NCI-H510A (cell line): ENCODE results near the gene HMGCL.
"Not testable (repeated sequence)": the region's sequence is repeated elsewhere in the genome, so short reads cannot be mapped to it uniquely, and the experiment has no call there.

Experiments
- DNase-seq: peaks from one replicate; lab custom pipeline; 2025; lab: John Stamatoyannopoulos, UW

The HMGCL gene

DNA sequence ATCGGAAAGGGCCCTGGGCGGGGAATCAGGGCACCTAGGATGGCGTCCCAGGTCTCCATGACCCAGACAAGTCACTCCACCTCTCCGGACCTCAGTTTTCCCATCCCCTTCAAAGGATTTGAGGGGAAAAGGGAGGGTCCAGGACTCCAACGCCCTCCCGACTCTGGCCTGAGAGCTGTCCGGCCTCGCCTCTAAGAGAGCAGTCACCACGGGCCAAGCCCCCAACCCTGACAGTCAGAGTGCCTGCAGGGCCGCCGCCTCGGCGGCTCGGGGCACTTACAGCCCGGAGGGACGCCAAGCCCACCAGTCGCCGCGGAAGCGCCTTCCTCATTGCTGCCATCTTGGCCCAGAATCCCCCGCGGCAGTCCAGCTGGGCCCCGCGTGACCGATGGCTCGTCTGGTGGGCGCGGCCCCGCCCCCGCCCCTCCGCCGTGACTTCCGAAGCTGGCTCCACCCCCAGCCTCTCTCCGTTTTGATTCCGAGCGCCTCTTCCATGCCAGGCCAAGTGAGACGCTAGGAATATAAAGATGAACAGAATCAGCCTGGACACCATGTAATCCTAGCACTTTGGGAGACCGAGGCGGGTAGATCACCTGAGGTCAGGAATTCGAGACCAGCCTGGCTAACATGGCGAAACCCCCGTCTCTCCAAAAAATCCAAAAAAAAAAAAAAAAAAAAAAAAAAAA is at the start of gene HMGCL:
TSS of gene HMGCL (minus strand) at position 354 of the 686 bp plus-strand sequence. CDS start at position 340, 14 bp downstream.
- DNase-seq = peak; percentile 89

DNA sequence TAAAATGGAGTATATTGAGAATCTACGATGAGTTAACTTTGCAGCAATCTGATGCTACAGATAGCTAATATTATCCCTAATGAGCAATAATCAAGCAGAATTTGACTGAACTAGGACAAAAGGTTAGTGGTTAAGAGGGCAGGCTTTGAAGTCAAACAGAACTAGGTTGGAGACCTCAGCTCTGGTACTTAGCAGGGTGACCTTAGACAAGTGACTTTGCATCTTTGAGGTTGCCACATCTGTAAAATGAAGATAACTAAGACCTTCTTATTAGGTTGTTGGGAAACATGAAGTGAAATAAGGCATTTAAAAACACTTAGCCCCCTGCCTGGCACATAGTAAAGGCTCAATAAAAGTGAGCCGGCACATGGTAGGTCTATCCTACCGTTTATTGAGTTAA is 47.2 kb upstream of the HMGCL start:
- no peak for DNase-seq

DNA sequence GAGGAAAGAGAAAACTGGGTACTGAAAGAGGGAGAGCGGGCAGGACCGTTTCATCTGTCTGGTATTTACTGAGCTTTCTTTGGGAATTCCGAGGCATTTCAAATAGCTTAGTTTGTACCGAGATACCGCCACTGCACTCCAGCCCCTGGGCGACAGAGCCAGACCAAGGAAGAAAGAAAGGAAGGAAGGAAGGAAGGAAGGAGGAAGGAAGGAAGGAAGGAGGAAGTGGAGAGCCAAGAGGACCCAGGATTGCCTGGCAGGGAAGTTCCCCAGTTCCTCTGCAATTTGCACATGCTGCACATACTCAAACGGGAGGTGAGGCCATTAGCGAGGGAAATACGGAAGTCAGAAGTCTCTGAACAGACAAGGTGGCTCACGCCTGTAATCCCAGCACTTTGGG is 43.8 kb upstream of the HMGCL start:
- no peak for DNase-seq

DNA sequence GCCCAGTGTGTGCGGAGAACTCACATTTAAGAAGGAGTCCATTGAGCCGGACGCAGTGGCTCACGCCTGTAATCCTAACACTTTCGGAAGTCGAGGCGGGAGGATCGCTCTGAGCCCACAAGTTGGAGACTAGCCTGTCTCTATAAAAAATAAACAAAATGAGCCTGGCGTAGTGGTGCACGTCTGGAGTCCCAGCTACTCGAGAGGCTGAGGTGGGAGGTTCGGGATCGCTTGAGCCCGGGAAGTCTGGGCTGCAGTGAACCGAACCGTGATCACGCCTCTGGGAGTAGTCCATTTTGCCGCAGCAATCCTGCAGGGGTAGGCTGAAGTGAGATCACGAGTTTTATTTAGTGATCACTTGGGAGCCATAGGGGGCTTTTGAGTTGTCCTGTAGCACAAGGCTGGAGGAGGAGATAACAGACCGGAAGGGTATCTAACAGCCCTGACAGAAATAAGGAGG is 43.4 kb upstream of the HMGCL start:
- no peak for DNase-seq

DNA sequence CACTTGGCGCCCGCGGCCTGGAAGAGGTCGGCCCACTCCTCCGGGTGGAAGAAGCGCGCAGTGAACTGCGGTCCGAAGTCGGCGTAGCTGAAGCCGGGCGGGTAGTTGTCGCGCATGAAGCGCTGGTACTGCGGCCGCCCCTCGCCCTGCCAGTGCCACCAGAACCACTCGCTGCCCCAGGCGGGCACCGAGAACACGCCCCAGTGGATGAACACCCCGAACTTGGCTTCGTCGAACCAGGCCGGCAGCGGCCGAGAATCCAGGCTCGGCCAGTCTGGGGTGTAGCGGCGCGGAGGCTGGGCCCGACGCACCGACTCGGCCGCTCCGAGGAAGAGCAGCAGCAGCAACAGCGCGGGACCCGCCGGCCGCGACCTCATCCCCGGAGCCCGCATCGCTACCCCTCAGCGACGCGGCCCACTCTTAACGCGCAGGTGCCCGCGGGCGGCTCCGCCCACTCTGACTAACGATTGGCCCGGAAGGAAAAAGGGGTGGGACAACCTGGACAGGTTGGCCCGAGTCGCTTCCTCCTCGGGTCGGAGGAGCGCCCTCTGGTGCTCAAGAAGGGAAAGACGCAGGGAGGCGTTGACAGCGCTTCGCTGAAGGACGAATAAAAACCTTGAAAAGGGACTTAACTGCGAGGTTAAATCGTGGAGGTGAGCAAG is 42.8 kb upstream of the HMGCL start, which contains the start of gene FUCA1:
TSS of gene FUCA1 (minus strand) at position 396 of the 662 bp plus-strand sequence. CDS start at position 392, 4 bp downstream.
- DNase-seq = peak; percentile 91

DNA sequence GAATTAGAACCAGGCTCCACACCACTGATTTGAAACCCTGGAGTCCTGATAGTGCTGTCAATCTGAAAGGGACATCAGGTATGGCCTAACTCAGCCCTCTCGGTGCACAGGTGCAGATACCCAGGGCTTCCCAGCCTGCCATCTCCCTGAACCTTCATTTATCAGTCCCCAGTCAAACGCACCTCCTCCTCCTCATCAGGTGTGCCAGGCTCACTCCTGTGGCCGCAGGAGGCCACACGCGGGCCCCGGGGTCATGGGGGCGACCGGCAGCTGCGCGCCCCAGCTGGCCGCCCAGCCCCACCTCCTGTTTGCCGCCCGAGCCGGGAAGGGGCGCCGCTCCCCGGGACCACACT is 42.3 kb upstream of the HMGCL start:
- DNase-seq = peak; percentile 8

DNA sequence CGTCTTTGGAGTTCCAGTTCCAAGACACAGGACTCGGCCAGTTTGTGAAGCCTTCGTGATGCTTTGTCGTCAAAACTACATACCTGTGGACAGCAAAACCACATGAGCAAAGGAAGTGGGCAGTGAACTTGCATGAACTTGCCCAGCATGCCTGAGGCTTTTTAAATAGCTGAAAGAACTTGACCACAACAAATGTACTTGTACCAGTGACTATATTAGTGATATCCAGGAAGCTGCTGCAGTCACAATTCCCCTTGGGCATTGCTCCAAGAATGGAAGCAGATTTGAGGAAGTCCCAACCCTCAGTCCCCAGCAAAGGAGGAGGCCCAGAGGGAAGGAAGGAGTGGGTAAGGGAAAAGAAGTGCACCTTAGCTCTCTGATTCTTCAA is 40.3 kb upstream of the HMGCL start:
- no peak for DNase-seq

DNA sequence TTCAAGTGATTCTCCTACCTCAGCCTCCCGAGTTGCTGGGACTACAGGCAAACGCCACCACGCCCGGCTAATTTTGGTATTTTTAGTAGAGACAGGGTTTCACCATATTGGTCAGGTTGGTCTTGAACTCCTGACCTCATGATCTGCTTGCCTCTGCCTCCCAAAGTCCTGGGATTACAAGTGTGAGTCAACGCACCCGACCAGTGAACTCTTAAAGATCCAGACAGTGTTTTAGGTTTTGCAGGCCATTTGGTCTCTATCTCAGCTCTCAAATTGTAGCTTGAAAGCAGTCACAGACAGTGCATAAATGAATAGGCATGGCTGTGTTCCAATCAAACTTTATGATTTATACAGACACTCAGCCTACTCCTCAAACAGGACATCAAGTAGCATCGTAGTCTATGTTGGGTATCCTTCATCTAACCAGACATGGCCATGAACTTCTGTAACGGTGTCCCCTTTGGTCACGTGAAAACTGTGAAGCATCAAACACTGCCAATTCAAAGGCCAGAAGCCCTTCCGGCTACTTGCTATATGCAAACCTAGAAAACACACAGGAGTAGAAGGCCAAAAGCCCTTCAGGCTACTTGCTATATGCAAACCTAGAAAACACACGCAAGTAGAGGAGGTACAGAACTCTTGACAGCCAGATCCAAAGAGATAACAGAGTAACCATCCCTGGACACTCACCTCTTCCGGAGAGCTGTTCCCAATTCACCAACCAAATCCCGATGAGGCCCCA is 39.7 kb upstream of the HMGCL start:
- no peak for DNase-seq

DNA sequence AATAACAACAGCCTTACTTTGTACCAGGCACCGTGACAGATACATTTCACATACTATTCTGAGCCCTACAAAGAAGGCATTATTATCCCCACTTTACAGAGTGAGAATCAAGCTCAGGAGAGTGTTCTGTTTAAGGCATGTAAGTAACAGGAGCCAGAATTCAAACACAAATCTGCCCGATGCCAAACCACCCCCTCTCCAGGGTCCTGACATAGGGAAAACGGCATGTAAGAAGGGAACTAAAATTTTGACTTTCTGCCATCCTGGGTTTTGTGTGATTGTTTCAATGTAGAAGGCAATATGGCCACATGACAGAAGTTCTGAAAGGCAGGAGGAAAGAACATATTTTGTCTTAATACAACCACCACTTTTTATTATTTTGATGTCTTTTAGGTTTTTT is 37.4 kb upstream of the HMGCL start:
- no peak for DNase-seq

DNA sequence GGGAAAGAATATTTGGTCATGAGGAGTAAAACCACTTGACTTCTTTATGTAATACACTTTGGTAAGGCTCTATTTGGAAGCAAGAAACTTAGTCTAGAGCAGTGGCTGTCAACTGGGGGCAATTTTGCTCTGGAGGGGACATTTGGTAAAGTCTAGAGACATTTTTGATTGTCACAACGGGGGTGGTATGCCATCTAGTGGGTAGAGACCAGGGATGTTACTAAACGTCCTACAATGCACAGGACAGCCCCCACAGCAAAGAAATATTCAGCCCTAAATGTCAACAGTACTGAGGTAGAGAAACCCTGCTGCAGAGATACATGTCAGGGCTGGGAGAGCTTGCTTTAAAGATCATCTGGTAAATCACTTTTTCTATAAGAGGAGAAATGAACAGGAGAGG is 29.3 kb upstream of the HMGCL start:
- DNase-seq = no peak

DNA sequence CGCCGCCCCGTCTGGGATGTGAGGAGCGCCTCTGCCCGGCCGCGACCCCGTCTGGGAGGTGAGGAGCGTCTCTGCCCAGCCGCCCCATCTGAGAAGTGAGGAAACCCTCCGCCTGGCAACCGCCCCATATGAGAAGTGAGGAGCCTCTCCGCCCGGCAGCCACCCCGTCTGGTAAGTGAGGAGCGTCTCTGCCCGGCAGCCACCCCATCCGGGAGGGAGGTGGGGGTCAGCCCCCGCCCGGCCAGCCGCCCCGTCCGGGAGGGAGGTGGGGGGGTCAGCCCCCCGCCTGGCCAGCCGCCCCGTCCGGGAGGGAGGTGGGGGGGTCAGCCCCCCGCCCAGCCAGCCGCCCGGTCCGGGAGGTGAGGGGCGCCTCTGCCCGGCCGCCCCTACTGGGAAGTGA is 27.9 kb upstream of the HMGCL start:
- DNase-seq = not testable (repeated sequence)

DNA sequence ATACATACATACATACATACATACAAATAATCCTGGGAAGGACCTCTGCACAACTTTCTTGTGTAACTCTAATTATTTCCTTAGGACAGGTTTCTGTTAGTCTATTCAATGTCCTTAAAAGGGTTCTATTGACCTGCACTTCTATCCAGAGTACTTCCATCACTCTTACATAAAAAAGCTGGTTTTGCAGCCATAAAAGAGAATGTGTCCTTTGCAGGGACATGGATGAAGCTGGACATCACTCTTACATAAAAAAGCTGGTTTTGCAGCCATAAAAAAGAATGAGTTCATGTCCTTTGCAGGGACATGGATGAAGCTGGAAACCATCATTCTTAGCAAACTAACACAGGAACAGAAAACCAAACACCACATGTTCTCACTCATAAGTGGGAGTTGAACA is 26.2 kb upstream of the HMGCL start:
- not testable (repeated sequence) for DNase-seq

DNA sequence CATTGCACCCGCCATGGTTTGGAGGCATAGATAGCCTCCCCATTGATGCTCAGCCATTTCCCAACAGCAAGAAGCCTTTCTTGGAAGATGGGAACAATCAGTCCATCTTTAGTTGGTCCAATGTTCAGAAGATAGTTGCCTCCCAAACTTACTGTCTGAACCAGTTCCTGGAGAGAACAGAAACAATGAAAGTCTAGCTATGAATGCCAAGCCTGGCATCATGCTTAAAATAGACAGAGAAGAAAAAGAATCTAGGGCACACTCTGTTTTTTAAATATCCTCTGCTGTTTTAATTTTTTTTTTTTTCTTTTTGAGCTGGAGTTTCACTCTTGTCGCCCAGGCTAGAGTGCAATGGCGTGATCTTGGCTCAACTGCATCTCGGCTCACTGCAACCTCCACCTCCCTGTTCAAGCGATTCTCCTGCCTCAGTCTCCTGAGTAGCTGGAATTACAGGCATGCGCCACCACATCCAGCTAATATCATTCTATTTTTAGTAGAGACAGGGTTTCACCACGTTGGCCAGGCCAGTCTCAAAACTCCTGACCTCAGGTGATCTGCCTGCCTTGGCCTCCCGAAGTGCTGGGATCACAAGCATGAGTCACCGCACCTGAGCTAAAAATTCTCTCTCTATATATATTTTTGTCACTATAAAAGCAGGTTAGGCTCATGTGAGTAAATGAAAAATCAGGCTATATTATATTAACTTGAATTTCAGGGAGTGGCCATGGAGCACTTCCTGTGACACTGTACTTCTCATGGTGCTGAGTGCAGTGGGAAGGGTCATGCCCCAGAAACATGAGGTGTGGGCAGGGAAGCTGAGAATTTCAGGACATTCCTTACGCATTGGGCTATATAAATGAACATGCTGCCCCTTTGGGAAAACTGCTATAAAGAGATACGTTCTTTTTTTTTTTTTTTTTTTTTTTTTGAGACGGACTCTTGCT is 23.7 kb upstream of the HMGCL start:
- no peak for DNase-seq

DNA sequence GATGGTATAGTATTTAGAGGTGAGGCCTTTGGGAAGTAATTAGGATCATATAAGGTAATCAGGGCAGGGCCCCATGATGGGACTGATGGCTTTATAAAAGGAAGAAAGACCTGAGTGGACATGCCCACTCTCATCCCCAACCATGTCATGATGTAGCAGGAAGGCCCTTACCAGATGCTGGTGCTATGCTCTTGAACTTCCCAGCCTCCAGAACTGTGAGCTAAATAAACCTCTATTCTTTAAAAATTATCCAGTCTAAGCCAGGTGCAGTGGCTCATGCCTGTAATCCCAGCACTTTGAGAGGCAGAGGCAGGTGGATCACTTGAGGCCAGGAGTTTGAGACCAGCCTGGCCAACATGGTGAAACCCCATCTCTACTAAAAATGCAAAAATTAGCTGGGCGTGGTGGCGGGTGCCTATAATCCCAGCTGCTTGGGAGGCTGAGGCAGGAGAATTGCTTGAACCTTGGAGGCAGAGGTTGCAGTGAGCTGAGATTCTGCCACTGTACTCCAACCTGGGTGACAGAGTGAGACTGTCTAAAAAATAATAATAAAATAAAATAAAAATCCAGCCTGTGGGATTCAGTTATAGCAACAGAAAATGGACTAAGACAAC is 22.4 kb upstream of the HMGCL start:
- not testable (repeated sequence) for DNase-seq

DNA sequence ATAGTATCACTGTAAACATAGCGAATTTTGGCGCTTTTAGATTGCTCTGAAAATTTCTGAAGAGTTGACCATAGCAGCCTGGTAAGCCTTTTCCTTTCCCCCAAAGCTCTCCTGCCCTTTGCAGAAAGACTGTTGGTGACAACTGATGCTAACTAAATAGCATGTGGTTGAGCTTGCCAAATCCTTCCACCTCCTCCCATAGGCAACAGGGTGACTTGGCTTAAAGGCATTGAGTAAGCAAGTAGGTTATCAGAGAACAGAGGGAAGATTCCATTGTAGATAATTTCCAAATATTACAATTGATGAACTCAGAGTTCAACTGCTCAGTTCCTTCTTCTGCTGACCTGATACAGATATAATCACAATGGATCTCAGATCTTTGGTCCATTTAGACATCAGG is 19.9 kb upstream of the HMGCL start:
- no peak for DNase-seq

DNA sequence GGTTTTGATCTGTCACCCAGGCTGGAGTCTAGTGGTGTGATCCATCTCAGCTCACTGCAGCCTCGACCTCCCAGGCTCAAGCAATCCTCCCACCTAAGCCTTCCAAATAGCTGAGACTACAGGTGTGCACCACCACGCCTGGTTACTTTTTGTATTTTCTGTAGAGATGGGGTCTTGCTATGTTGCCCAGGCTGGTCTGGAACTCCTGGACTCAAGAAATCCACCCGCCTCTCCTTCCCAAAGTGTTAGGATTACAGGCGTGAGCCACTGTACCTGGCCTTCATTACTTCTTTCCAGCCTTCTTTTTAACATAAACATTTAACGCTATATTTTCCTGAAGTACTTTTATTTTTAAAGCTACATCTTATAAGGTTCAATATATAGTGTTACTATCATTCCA is 18.4 kb upstream of the HMGCL start:
- DNase-seq = no peak

DNA sequence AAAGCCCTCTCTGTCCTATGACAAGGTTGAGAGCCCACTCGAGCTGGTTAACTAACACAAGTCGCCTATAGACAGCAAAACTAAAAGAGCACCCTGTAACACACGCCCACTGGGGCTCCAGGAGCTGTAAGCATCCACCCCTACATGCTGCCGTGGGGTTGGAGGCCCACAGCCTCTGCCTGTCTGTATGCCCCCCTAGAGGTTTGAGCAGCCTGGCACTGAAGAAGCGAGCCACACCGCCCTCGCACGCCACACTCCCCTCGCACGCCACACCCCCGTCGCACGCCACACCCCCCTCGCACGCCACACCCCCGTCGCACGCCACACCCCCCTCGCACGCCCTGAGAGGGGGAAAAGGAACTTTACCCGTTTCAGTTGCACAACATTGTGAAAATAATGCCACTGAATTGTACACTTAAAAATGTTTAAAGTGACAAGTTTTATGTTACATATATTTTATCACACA is 13.2 kb upstream of the HMGCL start:
- DNase-seq = peak; percentile 34

DNA sequence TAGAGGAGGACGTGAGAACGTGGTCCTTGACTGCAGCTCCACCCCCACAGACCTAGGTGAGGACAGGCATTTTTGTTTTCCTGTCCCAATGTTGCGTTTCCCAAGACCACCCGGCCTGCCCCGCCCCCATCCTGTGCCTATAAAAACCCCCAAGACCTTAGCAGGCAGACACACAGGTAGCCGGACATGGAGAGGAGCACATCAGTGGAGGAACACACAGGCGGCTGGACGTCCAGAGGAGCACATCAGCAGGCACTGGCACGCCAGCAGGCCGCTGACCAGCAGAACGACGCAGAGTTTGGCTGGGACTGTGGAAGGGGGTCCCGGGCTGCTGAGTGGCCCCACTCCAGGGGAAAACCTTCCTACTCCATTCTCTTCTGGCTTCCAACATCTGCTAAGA is 12.7 kb upstream of the HMGCL start:
- no peak for DNase-seq

DNA sequence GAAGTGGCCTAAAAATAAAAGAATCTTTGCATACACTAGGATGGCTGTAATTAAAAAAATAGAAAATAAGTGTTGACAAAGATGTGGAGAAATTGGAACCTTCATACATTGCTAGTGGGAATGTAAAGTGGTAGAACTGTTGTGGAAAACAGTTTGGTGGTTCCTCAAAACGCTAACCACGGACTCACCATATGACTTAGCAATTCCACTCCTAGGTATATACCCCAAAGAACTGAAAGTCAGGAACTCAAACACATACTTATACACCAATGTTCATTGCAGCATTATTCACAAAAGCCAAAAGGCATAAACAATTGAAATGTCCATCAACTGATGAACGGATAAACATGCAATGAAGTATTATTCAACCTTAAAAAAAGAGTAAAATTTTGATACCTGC is 10.8 kb upstream of the HMGCL start:
- DNase-seq = no peak

DNA sequence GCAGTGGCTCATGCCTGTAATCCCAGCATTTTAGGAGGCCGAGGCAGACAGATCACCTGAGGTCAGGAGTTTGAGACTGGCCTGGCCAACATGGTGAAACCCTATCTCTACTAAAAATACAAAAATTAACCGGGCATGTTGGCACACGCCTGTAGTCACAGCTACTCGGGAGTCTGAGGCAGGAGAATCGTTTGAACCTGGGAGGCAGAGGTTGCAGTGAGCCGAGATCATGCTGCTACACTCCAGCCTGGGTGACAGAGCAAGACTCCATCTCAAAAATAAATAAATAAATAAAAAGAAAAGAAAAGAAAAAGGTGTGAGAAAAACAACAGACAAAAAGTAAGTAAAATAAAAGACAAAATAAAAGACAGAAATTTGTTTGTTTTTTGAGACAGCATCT is 8.9 kb upstream of the HMGCL start:
- DNase-seq = not testable (repeated sequence)

DNA sequence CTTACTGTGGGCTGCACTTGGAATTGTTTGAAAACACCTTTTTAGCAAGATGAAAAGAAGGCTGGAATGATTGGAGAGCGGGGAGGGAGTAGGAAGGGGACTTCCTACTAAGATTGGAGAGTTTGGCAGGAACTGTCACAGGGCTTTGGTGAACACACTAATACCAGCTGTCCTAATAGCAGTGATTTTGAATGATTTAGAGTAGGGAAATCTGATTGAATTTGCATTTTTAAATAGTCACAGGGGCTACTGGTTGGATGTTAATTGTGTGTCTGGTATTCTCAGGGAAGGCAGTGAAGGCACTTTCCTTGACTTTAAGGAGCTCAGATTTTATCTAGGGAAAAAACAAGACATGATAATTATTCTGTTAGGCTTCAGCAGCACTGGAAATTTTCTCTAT is 2.5 kb upstream of the HMGCL start:
- no peak for DNase-seq
